A673 (cell line): Measurements from ENCODE around the gene HDGFL3. TPM values are rescaled to one million over a fixed set of nuclear protein-coding genes. Genes with fewer than 3 reads are reported as not detected.
"Not testable (repeated sequence)": the region's sequence is repeated elsewhere in the genome, so short reads cannot be mapped to it uniquely, and the experiment has no call there.

Experiments
- BruUV-seq: library from RNA; stranded (reverse); fragments of 400-500 nt; replicated peaks from 2 replicates; lab custom pipeline; 2021; lab: Mats Ljungman, UMichigan
- CTCF ChIA-PET: fragments of 300-600 bp; sonication (Branson Sonifier 250); formaldehyde crosslinking; loops from one replicate; lab custom pipeline; 2022; ENCODE audit warnings: antibody characterized with exemption; lab: Charles Lee
- POLR2A ChIA-PET: fragments of 300-600 bp; sonication (Branson Sonifier 250); formaldehyde crosslinking; loops from one replicate; lab custom pipeline; 2022; ENCODE audit warnings: antibody characterized with exemption; ENCODE audit not compliant: low non-redundant PET; lab: Charles Lee
- DNase-seq: peaks from one replicate; pipeline ENCODE4 v3.0.0-alpha.2; 2015; ENCODE audit warnings: low spot score
- H3K27ac ChIP-seq: fragments of 200-600 bp; sonication (generic); 2 replicates; pipeline ENCODE4 v1.5.1; 2016; ENCODE audit warnings: mixed run types, low read depth, mild to moderate bottlenecking, mixed read lengths, antibody characterized with exemption, low read length; ENCODE audit not compliant: poor library complexity, severe bottlenecking
- H3K27me3 ChIP-seq: fragments of 200-600 bp; sonication (generic); replicated peaks from 2 replicates; pipeline ENCODE4 v1.6.1; 2017; ENCODE audit warnings: mixed run types, low read depth, mild to moderate bottlenecking, mixed read lengths, antibody characterized with exemption, low read length; ENCODE audit not compliant: insufficient read depth, poor library complexity
- H3K36me3 ChIP-seq: fragments of 200-600 bp; sonication (generic); 2 replicates; pipeline ENCODE4 v1.6.1; 2016; ENCODE audit warnings: mixed run types, mild to moderate bottlenecking, mixed read lengths, antibody characterized with exemption, low read length; ENCODE audit not compliant: insufficient read depth, poor library complexity, severe bottlenecking
- H3K4me1 ChIP-seq: fragments of 200-600 bp; sonication (generic); 2 replicates; pipeline ENCODE4 v1.6.1; 2017; ENCODE audit warnings: mixed run types, mild to moderate bottlenecking, mixed read lengths, antibody characterized with exemption, low read length; ENCODE audit not compliant: insufficient read depth, poor library complexity, severe bottlenecking
- H3K4me3 ChIP-seq: fragments of 200-600 bp; sonication (generic); 2 replicates; pipeline ENCODE4 v1.5.1; 2016; ENCODE audit warnings: low read depth, mixed run types, mild to moderate bottlenecking, mixed read lengths, low read length; ENCODE audit not compliant: poor library complexity, severe bottlenecking
- H3K9me3 ChIP-seq: fragments of 200-600 bp; sonication (generic); 2 replicates; pipeline ENCODE4 v1.6.1; 2016; ENCODE audit warnings: mixed run types, low read depth, mild to moderate bottlenecking, mixed read lengths, antibody characterized with exemption, low read length; ENCODE audit not compliant: poor library complexity, severe bottlenecking
- CTCF ChIP-seq: fragments of 300-800, 200-600 bp; sonication (generic); conservative IDR thresholded peaks from 2 replicates; pipeline ENCODE4 v1.5.1; 2017; ENCODE audit warnings: low read depth, mild to moderate bottlenecking, antibody characterized with exemption, low read length, moderate library complexity, mixed read lengths
- EZH2 ChIP-seq: fragments of 200-600 bp; sonication (generic); IDR thresholded peaks from 2 replicates; pipeline ENCODE4 v1.6.1; 2017; ENCODE audit warnings: borderline replicate concordance, low read depth, mild to moderate bottlenecking, mixed read lengths, antibody characterized with exemption, low read length; ENCODE audit not compliant: poor library complexity, severe bottlenecking
- intact Hi-C: fragments of 100-400 bp; cut with micrococcal nuclease; formaldehyde crosslinking; loops from one replicate; pipeline ENCODE4 v1.10.0; 2022; ENCODE audit not compliant: unreplicated experiment
- total RNA-seq: library from RNA; stranded (reverse); gene quantifications from 2 replicates; pipeline ENCODE4 v1.2.3, GENCODE V29; 2021

HDGFL3 gene
- total RNA-seq, 1 experiment from 2014 or later: 103 TPM

GRCh38 chr15:83098079-83098478, 109.5 kb downstream of the HDGFL3 start:
- BruUV-seq: no TSS peak
- no peaks in the 10 kb centered on the region for H3K4me1 ChIP-seq
- H3K27me3 ChIP-seq: peaks cover 23% of the 10 kb centered on the region
- ChIA-PET POLR2A (no interaction called here), CTCF (no interaction called here)
- H3K4me3 ChIP-seq: no peak overlapping the region
- intact Hi-C loops: no loop called here
- no peaks in the 10 kb centered on the region for H3K36me3 ChIP-seq
- no peak for DNase-seq
- H3K27ac ChIP-seq: no peak overlapping the region
- no peak for TF ChIP-seq CTCF
- no peak for TF ChIP-seq EZH2
- H3K9me3 ChIP-seq: peaks cover 8% of the 10 kb centered on the region

GRCh38 chr15:83094583-83094982, 113.0 kb downstream of the HDGFL3 start:
- ChIA-PET CTCF (no interaction called here), POLR2A (no interaction called here)
- peaks cover 8% of the 10 kb centered on the region for H3K9me3 ChIP-seq
- no peak overlapping the region for H3K4me3 ChIP-seq
- no peaks in the 10 kb centered on the region for H3K36me3 ChIP-seq
- H3K27me3 ChIP-seq: peaks cover 20% of the 10 kb centered on the region
- no peak overlapping the region for H3K27ac ChIP-seq
- DNase-seq: no peak
- no peak for TF ChIP-seq EZH2
- TF ChIP-seq CTCF: no peak
- BruUV-seq: no TSS peak
- intact Hi-C loops: no loop called here
- H3K4me1 ChIP-seq: no peaks in the 10 kb centered on the region

- no peak overlapping the region for H3K4me3 ChIP-seq
- POLR2A ChIA-PET: no interaction called here
- no peak for TF ChIP-seq CTCF
- TF ChIP-seq EZH2: no peak
- intact Hi-C loops: no loop called here
- no TSS peak for BruUV-seq
- H3K9me3 ChIP-seq: no peaks in the 10 kb centered on the region
- H3K36me3 ChIP-seq: no peaks in the 10 kb centered on the region
- peaks cover 10% of the 10 kb centered on the region for H3K27me3 ChIP-seq
- no peak for DNase-seq
- H3K27ac ChIP-seq: no peak overlapping the region
- no peaks in the 10 kb centered on the region for H3K4me1 ChIP-seq
- CTCF ChIA-PET: no interaction called here
These were observed 115.2 kb downstream of the HDGFL3 start for GRCh38 chr15:83092309-83092976.

GRCh38 chr15:83091965-83092308, 115.7 kb downstream of the HDGFL3 start:
- POLR2A ChIA-PET: interaction anchor here (1.1 kb wide), 1 partner anchor 14 kb away, joined by 6 read pairs; no protein-coding TSS in a partner anchor
- H3K4me3 ChIP-seq, BruUV-seq, H3K36me3 ChIP-seq, H3K9me3 ChIP-seq, H3K4me1 ChIP-seq, H3K27me3 ChIP-seq, DNase-seq, intact Hi-C loops, H3K27ac ChIP-seq, CTCF ChIA-PET: not testable (repeated sequence)
